ENCODE measurements around the gene NEUROG3. TPM values are rescaled to one million over a fixed set of nuclear protein-coding genes. Genes with fewer than 3 reads are reported as not detected.

NEUROG3 gene
- polyA plus RNA-seq (2014; cell fraction: cytosol; rRNA removed), result not detected in 2 replicates
- polyA plus RNA-seq (2014; cell fraction: nucleus; rRNA removed), result not detected in 2 replicates

GRCh38 chr10:69573056-69573806 is at the start of gene NEUROG3:
NEUROG3 (minus strand) TSS chr10:69573422; CDS start chr10:69573043, 379 bp downstream.
- no peak for DNase-seq (ENCODE audit: low spot score)

- DNase-seq (ENCODE audit: low spot score), result no peak
Measured at GRCh38 chr10:69620625-69621024, 47.4 kb upstream of the NEUROG3 start.

DNA sequence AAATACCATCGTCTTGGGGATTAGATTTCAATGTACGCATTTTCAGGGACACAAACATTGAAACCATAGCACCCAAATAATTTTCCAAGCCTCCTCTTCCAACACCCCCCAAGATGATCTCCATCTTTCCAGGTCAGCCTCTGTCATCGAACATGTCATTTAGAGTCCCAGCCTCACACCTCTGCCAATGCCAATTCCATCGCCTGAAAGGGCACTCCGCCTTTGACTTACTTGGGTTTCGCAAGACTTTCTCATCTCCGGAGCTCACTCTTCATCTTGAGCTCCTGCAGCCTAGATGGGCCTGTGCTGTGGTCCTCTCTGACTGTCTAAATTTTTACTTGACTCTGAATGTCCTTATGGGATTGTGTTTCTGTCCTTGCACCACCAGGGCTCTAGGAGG is 46.4 kb upstream of the NEUROG3 start:
- no peak for DNase-seq (ENCODE audit: low spot score)

DNA sequence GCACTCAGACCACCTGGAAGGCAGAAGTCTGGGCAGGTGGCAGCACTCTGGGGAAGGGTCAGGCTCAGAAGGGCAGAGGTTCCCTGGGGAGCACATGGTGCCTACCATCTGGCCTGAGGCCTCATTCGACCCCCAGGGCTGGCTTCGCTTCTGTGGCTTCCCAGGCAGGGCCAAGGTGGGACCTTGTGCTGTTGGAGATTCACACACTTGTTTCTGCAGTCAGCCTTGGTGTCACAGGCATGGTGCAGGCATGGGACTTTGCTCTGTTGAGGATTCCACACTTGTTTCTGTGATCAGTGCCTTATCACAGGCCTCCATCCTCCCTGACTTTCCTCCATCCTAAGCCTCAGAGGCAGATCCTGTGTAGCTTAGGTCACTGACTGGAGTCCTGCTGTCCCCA is 45.5 kb upstream of the NEUROG3 start:
- no peak for DNase-seq (ENCODE audit: low spot score)

GRCh38 chr10:69616358-69616757 is 43.1 kb upstream of the NEUROG3 start:
- DNase-seq (ENCODE audit: low spot score), result no peak

GRCh38 chr10:69614130-69614529 is 40.9 kb upstream of the NEUROG3 start:
- no peak for DNase-seq (ENCODE audit: low spot score)

GRCh38 chr10:69612760-69613159 is 39.5 kb upstream of the NEUROG3 start:
- DNase-seq (ENCODE audit: low spot score), result no peak

DNA sequence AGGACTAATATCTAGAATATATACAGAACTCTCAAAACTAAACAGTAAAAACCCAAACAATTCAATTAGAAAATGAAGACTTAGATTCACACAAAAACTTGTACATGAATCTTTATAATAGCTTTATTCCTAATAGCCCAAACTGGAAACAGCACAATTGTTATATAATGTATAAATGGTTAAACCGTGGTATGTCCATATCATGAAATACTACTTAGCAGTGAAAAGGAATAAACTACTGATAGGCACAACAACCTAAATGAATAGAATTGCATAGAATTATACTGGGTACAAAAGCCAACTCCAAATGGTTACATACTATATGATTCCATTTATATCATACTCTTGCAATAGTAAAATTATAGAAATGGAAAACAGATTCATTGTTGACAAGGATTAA is 35.9 kb upstream of the NEUROG3 start:
- DNase-seq (ENCODE audit: low spot score), result no peak

DNA sequence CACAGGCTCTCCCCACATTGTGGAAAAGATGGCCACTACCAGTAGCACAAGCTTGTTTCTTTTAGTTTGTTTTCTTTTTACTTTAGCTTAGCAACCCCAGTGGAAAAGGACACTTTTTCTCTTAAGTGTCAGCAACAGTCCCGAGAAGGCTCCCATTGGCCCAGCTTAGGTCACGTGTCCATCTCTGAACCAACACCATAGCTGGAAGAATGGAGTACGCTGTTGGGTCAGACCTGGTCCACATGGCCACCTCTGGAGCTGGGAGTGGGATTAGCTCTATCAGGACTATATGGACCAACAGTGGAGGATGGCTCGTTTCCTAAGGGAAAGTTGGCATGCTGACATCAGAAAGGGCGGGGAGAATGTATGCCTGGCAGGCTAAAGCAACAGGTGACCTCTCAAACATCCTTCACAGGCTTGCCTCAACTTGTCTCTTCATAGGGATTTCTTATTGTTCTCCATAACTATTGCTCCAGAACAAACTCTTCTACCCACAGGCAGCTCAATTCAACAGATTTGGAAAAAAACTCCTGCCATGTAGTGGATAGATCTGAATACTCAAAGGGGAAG is 27.6 kb upstream of the NEUROG3 start:
- no peak for DNase-seq (ENCODE audit: low spot score)

DNA sequence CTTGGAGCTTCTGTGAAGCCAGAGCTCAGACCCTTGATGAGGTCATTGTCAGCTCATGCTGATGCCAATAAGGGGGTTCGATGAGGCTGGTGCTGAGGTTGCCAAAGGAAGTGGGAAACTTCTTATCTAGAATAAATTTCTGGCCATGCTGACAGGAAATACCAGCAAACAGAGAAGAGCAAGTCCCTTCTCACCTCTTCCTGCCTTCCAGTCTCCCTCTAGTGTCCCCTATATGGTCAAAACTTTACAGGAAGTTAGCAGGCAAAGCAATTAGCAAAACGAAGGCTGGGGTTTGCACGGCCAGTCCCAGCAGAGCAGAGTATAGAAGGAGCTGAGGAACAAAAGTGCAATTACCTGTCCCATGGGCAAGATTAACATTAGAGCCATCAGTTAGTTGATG is 15.1 kb upstream of the NEUROG3 start:
- no peak for DNase-seq (ENCODE audit: low spot score)

GRCh38 chr10:69584624-69585023 is 11.4 kb upstream of the NEUROG3 start:
- no peak for DNase-seq (ENCODE audit: low spot score)

GRCh38 chr10:69583106-69583505 is 9.9 kb upstream of the NEUROG3 start:
- peak; percentile 42 for DNase-seq (ENCODE audit: low spot score)

DNA sequence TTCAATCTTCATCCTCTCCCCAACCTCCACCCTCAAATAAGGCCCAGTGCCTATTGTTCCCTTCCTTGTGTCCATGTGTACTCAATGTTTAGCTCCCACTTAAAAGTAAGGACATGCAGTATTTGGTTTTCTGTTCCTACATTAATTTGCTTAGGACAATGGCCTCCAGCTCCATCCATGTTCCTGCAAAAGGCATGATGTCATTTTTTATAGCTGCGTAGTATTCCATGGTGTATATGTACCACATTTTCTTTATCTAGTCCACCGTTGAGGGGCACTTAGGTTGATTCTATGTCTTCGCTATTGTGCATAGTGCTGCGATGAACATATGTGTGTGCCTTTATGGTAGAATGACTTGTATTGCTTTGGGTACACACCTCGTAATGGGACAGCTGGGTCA is 7.2 kb upstream of the NEUROG3 start:
- no peak for DNase-seq (ENCODE audit: low spot score)

DNA sequence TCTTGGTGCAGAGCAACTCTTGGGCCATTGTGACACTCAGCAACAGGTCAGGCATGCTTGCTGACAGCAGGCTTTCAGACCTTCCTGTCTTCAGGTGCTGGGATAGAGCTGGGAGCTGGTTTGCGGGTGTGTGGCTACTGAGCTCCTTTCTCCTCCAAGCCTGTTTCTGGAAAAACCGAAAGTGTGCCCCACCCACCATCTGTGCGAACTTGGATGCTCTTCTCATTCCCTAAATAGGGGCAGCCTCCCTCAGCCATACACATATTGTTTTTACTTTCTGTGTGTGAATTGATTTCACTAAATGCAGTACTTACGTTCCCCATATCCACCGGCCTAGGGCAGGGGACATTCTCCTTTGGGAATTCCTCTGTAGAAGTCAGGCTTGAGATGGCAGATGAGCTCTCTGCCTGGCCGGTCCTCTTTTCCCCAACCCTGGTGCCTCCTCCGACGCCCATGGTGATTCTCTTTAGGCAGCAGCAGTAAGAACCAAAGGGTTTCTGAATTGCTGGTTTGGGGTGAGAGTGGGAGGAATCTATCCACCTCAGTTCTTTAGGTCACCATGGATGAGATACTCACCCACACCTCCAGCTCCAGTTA is 6.3 kb upstream of the NEUROG3 start:
- no peak for DNase-seq (ENCODE audit: low spot score)

GRCh38 chr10:69578508-69578991 is 5.3 kb upstream of the NEUROG3 start:
- no peak for DNase-seq (ENCODE audit: low spot score)

- no peak for DNase-seq (ENCODE audit: low spot score)
Measured at GRCh38 chr10:69577268-69578232, 4.3 kb upstream of the NEUROG3 start.

- no peak for DNase-seq (ENCODE audit: low spot score)
Measured at GRCh38 chr10:69576334-69577011, 3.3 kb upstream of the NEUROG3 start.

DNA sequence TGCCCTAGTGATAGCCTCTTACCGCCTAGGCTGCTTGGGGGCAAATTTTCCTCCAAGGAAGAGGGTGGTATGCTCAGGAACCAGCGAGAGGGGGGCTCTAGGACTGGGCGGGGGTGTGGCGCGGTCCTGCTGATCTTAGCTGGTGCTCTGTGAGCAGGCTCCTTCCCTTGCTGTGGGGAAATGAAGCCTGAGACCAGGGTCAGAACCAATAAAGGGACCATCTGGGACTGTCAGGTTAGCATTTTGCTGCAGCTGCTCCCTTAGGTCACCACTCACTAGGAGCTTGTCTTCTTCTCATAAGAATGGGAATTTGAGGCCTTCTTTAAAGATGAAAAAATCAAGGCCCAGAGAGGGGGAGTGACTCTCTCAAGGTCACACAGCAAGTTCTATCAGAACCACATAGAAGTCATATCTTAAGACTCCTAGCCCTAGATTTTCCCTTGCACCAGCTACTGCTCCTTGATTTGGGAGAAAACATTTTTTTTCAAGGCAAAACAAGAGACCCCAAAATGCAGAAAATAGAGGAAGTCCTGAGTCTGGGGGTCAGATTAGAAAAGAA is 2.0 kb upstream of the NEUROG3 start:
- no peak for DNase-seq (ENCODE audit: low spot score)

- DNase-seq (ENCODE audit: low spot score), result peak; percentile 9
Measured at GRCh38 chr10:69574571-69574978, 1.4 kb upstream of the NEUROG3 start.

Measured in SK-N-DZ (cell line).